AG10803 (cell line): ENCODE results near the gene TMA7.

Experiments used
- DNase-seq: peaks from one replicate; pipeline ENCODE4 v3.0.0; 2010; ENCODE audit warnings: low read depth
- H3K4me3 ChIP-seq: 2 replicates; pipeline ENCODE4 v1.5.1; 2011; ENCODE audit warnings: mild to moderate bottlenecking, low read length, control low read depth
- CTCF ChIP-seq: conservative IDR thresholded peaks from 2 replicates; pipeline ENCODE4 v1.5.1; 2011; ENCODE audit warnings: mild to moderate bottlenecking, low read length, control low read depth, inconsistent platforms

TMA7 gene

GRCh38 chr3:48415251-48415953 is 24.7 kb upstream of the TMA7 start:
- DNase-seq: no peak
- no peak overlapping the region for H3K4me3 ChIP-seq
- no peak for TF ChIP-seq CTCF

- TF ChIP-seq CTCF: no peak
- H3K4me3 ChIP-seq: no peak overlapping the region
- no peak for DNase-seq
Measured at GRCh38 chr3:48416091-48416505, 24.0 kb upstream of the TMA7 start.

GRCh38 chr3:48416546-48416945 is 23.5 kb upstream of the TMA7 start:
- no peak overlapping the region for H3K4me3 ChIP-seq
- TF ChIP-seq CTCF: no peak
- no peak for DNase-seq

- no peak for TF ChIP-seq CTCF
- DNase-seq: no peak
- H3K4me3 ChIP-seq: no peak overlapping the region
Measured at GRCh38 chr3:48417529-48418108, 22.4 kb upstream of the TMA7 start.

- TF ChIP-seq CTCF: no peak
- no peak for DNase-seq
Measured at GRCh38 chr3:48418140-48418539, 21.9 kb upstream of the TMA7 start.

GRCh38 chr3:48418651-48419050 is 21.4 kb upstream of the TMA7 start:
- H3K4me3 ChIP-seq: no peak overlapping the region
- no peak for TF ChIP-seq CTCF
- no peak for DNase-seq

More at GRCh38 chr3:48418140-48418539, 21.9 kb upstream of the TMA7 start:
- H3K4me3 ChIP-seq: no peak overlapping the region

- no peak for TF ChIP-seq CTCF
- H3K4me3 ChIP-seq: no peak overlapping the region
- DNase-seq: no peak
Measured at GRCh38 chr3:48419149-48419548, 20.9 kb upstream of the TMA7 start.
